ENCODE measurements around the gene PARP14.
"Not testable (repeated sequence)": the region's sequence is repeated elsewhere in the genome, so short reads cannot be mapped to it uniquely, and the experiment has no call there.

The PARP14 gene

DNA sequence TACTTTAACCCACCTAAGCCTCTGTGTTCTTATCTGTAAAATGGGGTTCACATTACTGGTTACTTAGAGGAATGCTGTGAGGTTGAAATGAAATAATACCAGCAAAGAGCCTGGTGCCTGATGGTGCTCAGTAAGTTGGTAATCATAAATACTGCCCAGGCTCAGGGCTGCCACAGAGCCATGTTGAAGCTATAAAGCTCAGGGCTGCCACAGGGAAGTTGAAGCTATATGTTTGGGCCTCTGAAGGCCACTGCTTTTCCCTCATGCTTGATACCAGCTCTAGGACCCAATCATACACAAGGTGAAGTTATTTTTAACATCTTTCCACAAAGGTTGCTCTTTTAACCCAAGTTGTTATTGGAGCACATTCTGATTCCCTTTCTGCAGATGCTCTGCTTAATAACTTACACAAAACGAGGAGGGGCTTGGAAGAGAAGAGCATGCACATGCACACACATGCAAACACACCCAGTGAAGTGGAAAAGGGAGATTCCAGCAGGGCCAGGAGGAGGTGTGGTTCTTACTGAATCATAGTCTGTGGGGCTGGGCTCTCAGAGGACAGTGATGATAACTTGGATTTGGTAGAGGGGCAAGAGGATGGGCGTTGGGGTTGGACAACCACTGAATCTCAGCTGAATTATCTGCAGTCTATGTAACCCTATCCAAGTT lies 17.4 kb downstream of the PARP14 start:
- H4K20me1 ChIP-seq (ENCODE audit: insufficient read depth, low read length), result no peaks in the 10 kb centered on the region
- no peaks in the 10 kb centered on the region for H3K9me3 ChIP-seq (ENCODE audit: insufficient read depth, low read length, severe bottlenecking)
- H3K4me3 ChIP-seq (ENCODE audit: low read depth in 1 of 2, low read length in 2 of 2), result no peak overlapping the region
- H3K27ac ChIP-seq (ENCODE audit: low read length), result no peak overlapping the region
- H3K4me2 ChIP-seq (ENCODE audit: insufficient read depth, low read length), result no peak overlapping the region
- ATAC-seq (ENCODE audit: insufficient read depth, low read depth) (no peak), DNase-seq (no peak)
- no peak overlapping the region for H3K9ac ChIP-seq (ENCODE audit: low read depth, low read length)
- H3K27me3 ChIP-seq (ENCODE audit: insufficient read depth, low read length, poor library complexity), result no peaks in the 10 kb centered on the region
- no peaks in the 10 kb centered on the region for H3K4me1 ChIP-seq (ENCODE audit: insufficient read depth, low read length)
- no peak overlapping the region for H2AFZ ChIP-seq (ENCODE audit: low read depth, low read length)
- no peaks in the 10 kb centered on the region for H3K79me2 ChIP-seq (ENCODE audit: insufficient read depth, low read length)
- peaks cover 97% of the 10 kb centered on the region for H3K36me3 ChIP-seq (ENCODE audit: insufficient read depth, low read length)
- TF ChIP-seq EZH2 (IDR thresholded peaks at IDR 0.05; ENCODE audit: borderline replicate concordance, low read depth, low read length, severe bottlenecking), result no peak
- TF ChIP-seq, protein P1, sequence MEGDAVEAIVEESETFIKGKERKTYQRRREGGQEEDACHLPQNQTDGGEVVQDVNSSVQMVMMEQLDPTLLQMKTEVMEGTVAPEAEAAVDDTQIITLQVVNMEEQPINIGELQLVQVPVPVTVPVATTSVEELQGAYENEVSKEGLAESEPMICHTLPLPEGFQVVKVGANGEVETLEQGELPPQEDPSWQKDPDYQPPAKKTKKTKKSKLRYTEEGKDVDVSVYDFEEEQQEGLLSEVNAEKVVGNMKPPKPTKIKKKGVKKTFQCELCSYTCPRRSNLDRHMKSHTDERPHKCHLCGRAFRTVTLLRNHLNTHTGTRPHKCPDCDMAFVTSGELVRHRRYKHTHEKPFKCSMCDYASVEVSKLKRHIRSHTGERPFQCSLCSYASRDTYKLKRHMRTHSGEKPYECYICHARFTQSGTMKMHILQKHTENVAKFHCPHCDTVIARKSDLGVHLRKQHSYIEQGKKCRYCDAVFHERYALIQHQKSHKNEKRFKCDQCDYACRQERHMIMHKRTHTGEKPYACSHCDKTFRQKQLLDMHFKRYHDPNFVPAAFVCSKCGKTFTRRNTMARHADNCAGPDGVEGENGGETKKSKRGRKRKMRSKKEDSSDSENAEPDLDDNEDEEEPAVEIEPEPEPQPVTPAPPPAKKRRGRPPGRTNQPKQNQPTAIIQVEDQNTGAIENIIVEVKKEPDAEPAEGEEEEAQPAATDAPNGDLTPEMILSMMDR (IDR thresholded peaks at IDR 0.05; ENCODE audit: borderline replicate concordance, extremely low read depth, low read length, poor library complexity, severe bottlenecking), result no peak

DNA sequence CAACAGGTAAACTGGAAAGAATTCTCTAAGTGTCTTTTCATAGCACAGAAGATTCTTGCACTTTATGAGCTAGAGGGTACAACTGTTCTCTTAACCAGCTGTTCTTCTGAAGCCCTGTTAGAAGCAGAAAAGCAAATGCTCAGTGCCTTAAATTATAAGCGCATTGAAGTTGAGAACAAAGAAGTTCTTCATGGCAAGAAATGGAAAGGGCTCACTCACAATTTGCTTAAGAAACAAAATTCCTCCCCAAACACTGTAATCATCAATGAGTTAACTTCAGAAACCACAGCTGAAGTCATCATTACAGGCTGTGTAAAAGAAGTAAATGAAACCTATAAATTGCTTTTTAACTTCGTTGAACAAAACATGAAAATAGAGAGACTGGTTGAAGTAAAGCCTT lies 19.6 kb downstream of the PARP14 start:
- no peaks in the 10 kb centered on the region for H4K20me1 ChIP-seq (ENCODE audit: insufficient read depth, low read length)
- H3K9ac ChIP-seq (ENCODE audit: low read depth, low read length), result no peak overlapping the region
- no peaks in the 10 kb centered on the region for H3K9me3 ChIP-seq (ENCODE audit: insufficient read depth, low read length, severe bottlenecking)
- ATAC-seq (ENCODE audit: insufficient read depth, low read depth) (no peak), DNase-seq (no peak)
- H3K79me2 ChIP-seq (ENCODE audit: insufficient read depth, low read length), result no peaks in the 10 kb centered on the region
- no peak overlapping the region for H3K4me3 ChIP-seq (ENCODE audit: low read depth in 1 of 2, low read length in 2 of 2)
- no peak overlapping the region for H2AFZ ChIP-seq (ENCODE audit: low read depth, low read length)
- no peaks in the 10 kb centered on the region for H3K4me1 ChIP-seq (ENCODE audit: insufficient read depth, low read length)
- H3K27me3 ChIP-seq (ENCODE audit: insufficient read depth, low read length, poor library complexity), result no peaks in the 10 kb centered on the region
- peaks cover 96% of the 10 kb centered on the region for H3K36me3 ChIP-seq (ENCODE audit: insufficient read depth, low read length)
- H3K4me2 ChIP-seq (ENCODE audit: insufficient read depth, low read length), result no peak overlapping the region
- TF ChIP-seq, protein P1 (IDR thresholded peaks at IDR 0.05; ENCODE audit: borderline replicate concordance, extremely low read depth, low read length, poor library complexity, severe bottlenecking), result no peak
- TF ChIP-seq EZH2 (IDR thresholded peaks at IDR 0.05; ENCODE audit: borderline replicate concordance, low read depth, low read length, severe bottlenecking), result no peak
- no peak overlapping the region for H3K27ac ChIP-seq (ENCODE audit: low read length)

DNA sequence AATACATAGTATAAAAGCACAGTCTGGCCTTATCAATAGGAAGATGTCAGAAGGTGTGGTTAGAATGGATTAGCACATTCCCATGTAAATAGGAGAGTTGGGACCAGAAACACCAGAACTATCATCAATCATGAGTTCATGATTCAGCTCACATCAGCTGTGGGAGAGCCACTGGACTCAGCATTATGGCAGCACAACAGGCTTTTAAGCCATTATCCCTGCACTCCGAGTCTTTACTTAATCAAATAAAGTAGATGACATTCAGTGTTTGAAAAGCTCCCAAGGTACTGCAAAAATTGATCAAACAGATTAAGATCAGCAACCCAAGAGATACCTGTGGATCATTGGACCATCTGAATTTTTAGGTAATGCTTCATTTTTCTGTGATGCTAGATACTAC lies 24.7 kb downstream of the PARP14 start:
- Histone ChIP-seq H2AFZ (ENCODE audit: low read depth, low read length) (no peak overlapping the region), H4K20me1 (ENCODE audit: insufficient read depth, low read length) (no peaks in the 10 kb centered on the region), H3K27ac (ENCODE audit: low read length) (no peak overlapping the region), H3K9ac (ENCODE audit: low read depth, low read length) (no peak overlapping the region), H3K9me3 (ENCODE audit: insufficient read depth, low read length, severe bottlenecking) (no peaks in the 10 kb centered on the region), H3K4me1 (ENCODE audit: insufficient read depth, low read length) (no peaks in the 10 kb centered on the region), H3K79me2 (ENCODE audit: insufficient read depth, low read length) (no peaks in the 10 kb centered on the region), H3K27me3 (ENCODE audit: insufficient read depth, low read length, poor library complexity) (no peaks in the 10 kb centered on the region), H3K4me3 (ENCODE audit: low read depth in 1 of 2, low read length in 2 of 2) (no peak overlapping the region), H3K4me2 (ENCODE audit: insufficient read depth, low read length) (no peak overlapping the region), H3K36me3 (ENCODE audit: insufficient read depth, low read length) (peaks cover 87% of the 10 kb centered on the region)
- no peak for ATAC-seq (ENCODE audit: insufficient read depth, low read depth)
- no peak for DNase-seq
- no peak for TF ChIP-seq EZH2 (IDR thresholded peaks at IDR 0.05; ENCODE audit: borderline replicate concordance, low read depth, low read length, severe bottlenecking)
- TF ChIP-seq, protein P1 (IDR thresholded peaks at IDR 0.05; ENCODE audit: borderline replicate concordance, extremely low read depth, low read length, poor library complexity, severe bottlenecking), result no peak

DNA sequence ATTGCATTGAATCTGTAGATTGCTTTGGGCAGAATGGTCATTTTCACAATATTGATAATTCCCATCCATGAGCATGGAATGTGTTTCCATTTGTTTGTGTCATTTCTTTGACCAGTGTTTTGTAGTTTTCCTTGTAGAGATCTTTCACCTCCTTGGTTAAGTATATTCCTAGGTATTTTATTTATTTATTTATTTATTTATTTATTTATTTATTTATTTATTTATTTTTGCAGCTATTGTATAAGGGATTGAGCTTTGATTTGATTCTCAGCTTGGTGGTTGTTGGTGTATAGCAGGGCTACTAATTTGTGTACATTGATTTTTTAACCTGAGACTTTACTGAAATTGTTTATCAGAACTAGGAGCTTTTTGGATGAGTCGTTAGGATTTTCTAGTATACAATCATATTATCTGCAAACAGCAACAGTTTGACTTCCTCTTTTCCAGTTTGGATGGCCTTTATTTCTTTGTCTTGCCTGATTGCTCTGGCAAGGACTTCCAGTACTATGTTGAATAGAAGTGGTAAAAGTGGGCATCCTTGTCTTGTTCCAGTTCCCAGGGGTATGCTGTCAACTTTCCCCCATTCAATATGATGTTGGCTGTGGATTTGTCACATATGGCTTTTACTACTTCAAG lies 30.1 kb downstream of the PARP14 start:
- not testable (repeated sequence) for H2AFZ ChIP-seq (ENCODE audit: low read depth, low read length); H3K4me2 ChIP-seq (ENCODE audit: insufficient read depth, low read length); H4K20me1 ChIP-seq (ENCODE audit: insufficient read depth, low read length); H3K27me3 ChIP-seq (ENCODE audit: insufficient read depth, low read length, poor library complexity); H3K79me2 ChIP-seq (ENCODE audit: insufficient read depth, low read length); H3K9me3 ChIP-seq (ENCODE audit: insufficient read depth, low read length, severe bottlenecking); DNase-seq; ATAC-seq (ENCODE audit: insufficient read depth, low read depth); H3K9ac ChIP-seq (ENCODE audit: low read depth, low read length); H3K4me1 ChIP-seq (ENCODE audit: insufficient read depth, low read length); H3K27ac ChIP-seq (ENCODE audit: low read length); H3K4me3 ChIP-seq (ENCODE audit: low read depth in 1 of 2, low read length in 2 of 2)
- H3K36me3 ChIP-seq (ENCODE audit: insufficient read depth, low read length), result peaks cover 84% of the 10 kb centered on the region

All from DND-41 (cell line).